HL-60 (cell line): ENCODE results near the gene DTWD1.

Source experiments
- DNase-seq, 2 experiments: peaks; one replicate each; pipeline ENCODE4 v3.0.0-alpha.2; 2010 to 2020; ENCODE audit warnings: low read depth in 1 of 2, low spot score in 1 of 2
- H3K27ac ChIP-seq: fragments of 250-450 bp; sonication (Bioruptor Pico); replicated peaks from 2 replicates; pipeline ENCODE4 v1.5.1; 2020; ENCODE audit warnings: mild to moderate bottlenecking, moderate library complexity
- H3K27me3 ChIP-seq: fragments of 250-450 bp; sonication (Bioruptor Pico); 2 replicates; pipeline ENCODE4 v1.5.1; 2021; ENCODE audit warnings: mild to moderate bottlenecking, moderate library complexity; ENCODE audit not compliant: insufficient read depth, poor library complexity, severe bottlenecking
- H3K4me3 ChIP-seq: replicated peaks from 2 replicates; pipeline ENCODE4 v1.5.1; 2011; ENCODE audit warnings: mild to moderate bottlenecking, control low read depth, low read length; ENCODE audit not compliant: insufficient read depth
- GABPA ChIP-seq: IDR thresholded peaks from 2 replicates; pipeline ENCODE4 v1.6.1; 2012; ENCODE audit warnings: low read depth
- POLR2AphosphoS5 ChIP-seq: IDR thresholded peaks from 2 replicates; pipeline ENCODE4 v1.6.1; 2012; ENCODE audit warnings: low read depth
- SPI1 ChIP-seq: IDR thresholded peaks from 2 replicates; pipeline ENCODE4 v1.6.1; 2012; ENCODE audit warnings: low read depth, mild to moderate bottlenecking, borderline replicate concordance
- TF ChIP-seq, protein P1 (sequence below): IDR thresholded peaks from one replicate; pipeline ENCODE4 v1.5.1; 2011; ENCODE audit warnings: low read length, control low read depth, inconsistent platforms; ENCODE audit not compliant: insufficient read depth
- TF ChIP-seq, protein P2 (sequence below): IDR thresholded peaks from 2 replicates; pipeline ENCODE4 v1.6.1; 2012; ENCODE audit warnings: low read depth; ENCODE audit not compliant: insufficient replicate concordance

DTWD1 gene

DNA sequence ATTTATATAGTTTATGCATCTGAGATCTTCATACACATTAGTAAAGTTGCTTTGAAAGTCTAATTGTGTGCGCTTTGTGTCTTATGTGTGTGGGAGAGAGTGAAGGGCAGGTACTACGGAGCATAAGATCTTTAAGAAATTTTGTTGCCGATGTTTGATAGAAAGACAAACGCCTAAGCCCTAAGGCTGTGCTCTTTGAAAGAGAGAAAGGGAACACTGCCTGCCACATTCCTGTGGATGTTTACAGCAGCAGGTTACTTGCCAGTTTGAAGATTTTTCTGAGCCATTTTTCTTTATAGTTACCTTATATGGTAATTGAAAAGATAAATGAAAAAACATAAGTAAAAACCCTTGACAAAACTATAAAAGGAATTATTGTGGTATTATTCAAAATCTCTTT lies 17.0 kb downstream of the DTWD1 start:
- no peak for DNase-seq
- H3K4me3 ChIP-seq = no peak overlapping the region
- H3K27me3 ChIP-seq = no peaks in the 10 kb centered on the region
- TF ChIP-seq, protein P1, sequence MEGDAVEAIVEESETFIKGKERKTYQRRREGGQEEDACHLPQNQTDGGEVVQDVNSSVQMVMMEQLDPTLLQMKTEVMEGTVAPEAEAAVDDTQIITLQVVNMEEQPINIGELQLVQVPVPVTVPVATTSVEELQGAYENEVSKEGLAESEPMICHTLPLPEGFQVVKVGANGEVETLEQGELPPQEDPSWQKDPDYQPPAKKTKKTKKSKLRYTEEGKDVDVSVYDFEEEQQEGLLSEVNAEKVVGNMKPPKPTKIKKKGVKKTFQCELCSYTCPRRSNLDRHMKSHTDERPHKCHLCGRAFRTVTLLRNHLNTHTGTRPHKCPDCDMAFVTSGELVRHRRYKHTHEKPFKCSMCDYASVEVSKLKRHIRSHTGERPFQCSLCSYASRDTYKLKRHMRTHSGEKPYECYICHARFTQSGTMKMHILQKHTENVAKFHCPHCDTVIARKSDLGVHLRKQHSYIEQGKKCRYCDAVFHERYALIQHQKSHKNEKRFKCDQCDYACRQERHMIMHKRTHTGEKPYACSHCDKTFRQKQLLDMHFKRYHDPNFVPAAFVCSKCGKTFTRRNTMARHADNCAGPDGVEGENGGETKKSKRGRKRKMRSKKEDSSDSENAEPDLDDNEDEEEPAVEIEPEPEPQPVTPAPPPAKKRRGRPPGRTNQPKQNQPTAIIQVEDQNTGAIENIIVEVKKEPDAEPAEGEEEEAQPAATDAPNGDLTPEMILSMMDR = no peak
- TF ChIP-seq POLR2AphosphoS5 (no peak), GABPA (no peak), SPI1 (no peak)
- TF ChIP-seq, protein P2, sequence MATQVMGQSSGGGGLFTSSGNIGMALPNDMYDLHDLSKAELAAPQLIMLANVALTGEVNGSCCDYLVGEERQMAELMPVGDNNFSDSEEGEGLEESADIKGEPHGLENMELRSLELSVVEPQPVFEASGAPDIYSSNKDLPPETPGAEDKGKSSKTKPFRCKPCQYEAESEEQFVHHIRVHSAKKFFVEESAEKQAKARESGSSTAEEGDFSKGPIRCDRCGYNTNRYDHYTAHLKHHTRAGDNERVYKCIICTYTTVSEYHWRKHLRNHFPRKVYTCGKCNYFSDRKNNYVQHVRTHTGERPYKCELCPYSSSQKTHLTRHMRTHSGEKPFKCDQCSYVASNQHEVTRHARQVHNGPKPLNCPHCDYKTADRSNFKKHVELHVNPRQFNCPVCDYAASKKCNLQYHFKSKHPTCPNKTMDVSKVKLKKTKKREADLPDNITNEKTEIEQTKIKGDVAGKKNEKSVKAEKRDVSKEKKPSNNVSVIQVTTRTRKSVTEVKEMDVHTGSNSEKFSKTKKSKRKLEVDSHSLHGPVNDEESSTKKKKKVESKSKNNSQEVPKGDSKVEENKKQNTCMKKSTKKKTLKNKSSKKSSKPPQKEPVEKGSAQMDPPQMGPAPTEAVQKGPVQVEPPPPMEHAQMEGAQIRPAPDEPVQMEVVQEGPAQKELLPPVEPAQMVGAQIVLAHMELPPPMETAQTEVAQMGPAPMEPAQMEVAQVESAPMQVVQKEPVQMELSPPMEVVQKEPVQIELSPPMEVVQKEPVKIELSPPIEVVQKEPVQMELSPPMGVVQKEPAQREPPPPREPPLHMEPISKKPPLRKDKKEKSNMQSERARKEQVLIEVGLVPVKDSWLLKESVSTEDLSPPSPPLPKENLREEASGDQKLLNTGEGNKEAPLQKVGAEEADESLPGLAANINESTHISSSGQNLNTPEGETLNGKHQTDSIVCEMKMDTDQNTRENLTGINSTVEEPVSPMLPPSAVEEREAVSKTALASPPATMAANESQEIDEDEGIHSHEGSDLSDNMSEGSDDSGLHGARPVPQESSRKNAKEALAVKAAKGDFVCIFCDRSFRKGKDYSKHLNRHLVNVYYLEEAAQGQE = no peak
- H3K27ac ChIP-seq = no peak overlapping the region

DNA sequence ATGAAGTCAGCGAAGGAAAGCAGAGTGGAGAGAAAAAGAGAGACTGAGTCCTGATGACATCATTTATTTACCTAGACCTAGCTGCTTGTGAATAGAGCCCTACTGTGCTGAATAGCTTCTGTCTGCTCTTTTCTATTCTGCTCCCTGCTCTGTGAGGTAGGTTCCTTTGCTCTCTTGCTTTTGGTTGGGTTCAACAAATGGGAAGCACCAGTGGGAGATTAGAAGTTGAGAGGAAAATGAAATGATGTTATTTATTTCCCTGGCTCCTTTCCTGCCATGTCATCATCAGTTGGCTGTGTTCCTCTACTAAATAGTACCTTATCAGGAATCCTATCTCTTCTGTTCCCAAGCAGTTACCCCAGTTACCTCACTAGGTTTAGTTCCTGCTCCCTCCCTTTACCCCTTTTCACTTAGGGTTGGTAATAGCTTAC lies 23.5 kb downstream of the DTWD1 start:
- TF ChIP-seq, protein P1 = no peak
- TF ChIP-seq, protein P2 = no peak
- no peak for DNase-seq
- H3K27ac ChIP-seq = no peak overlapping the region
- H3K27me3 ChIP-seq = no peaks in the 10 kb centered on the region
- H3K4me3 ChIP-seq = no peak overlapping the region

DNA sequence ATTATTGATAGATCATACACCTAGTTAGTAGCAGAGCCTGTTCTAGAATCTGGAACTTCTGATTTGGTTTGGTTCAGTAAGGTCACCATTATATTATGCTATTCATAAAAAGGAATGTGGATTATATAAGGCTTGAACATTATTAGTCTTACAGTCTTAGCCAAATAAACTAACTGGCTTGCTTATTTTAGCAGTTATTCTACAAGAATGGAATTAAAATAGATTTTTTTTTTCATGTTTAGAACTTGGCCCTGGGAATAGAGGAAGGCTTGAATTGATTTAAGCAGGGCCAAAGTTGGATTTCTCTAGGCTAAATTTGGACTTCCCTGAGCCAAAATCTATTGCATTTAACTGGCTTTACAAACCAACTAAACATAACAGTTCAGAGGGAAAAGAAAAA lies 24.4 kb downstream of the DTWD1 start:
- no peaks in the 10 kb centered on the region for H3K27me3 ChIP-seq
- DNase-seq = no peak
- TF ChIP-seq, protein P1 = no peak
- TF ChIP-seq SPI1 (no peak), GABPA (no peak), POLR2AphosphoS5 (no peak)
- TF ChIP-seq, protein P2 = no peak
- H3K4me3 ChIP-seq = no peak overlapping the region
- no peak overlapping the region for H3K27ac ChIP-seq
